GM06990 (cell line): ENCODE results near the gene ZBTB21.

Source experiments
- DNase-seq: peaks from one replicate; pipeline ENCODE4 v3.0.0-alpha.2; 2011; ENCODE audit not compliant: insufficient read length; ENCODE audit errors: extremely low read depth
- H3K27me3 ChIP-seq: replicated peaks from 2 replicates; pipeline ENCODE4 v1.6.0; 2011; ENCODE audit warnings: low read length; ENCODE audit not compliant: control insufficient read depth, insufficient read depth
- H3K36me3 ChIP-seq: 2 replicates; pipeline ENCODE4 v1.5.1; 2011; ENCODE audit warnings: low read length; ENCODE audit not compliant: control insufficient read depth, insufficient read depth
- H3K4me3 ChIP-seq: replicated peaks from 2 replicates; pipeline ENCODE4 v1.5.1; 2011; ENCODE audit warnings: low read depth, mild to moderate bottlenecking, control low read depth, low read length
- TF ChIP-seq, protein P1 (sequence below): IDR thresholded peaks from 2 replicates; pipeline ENCODE4 v1.5.1; 2011; ENCODE audit warnings: low read length, control low read depth, mild to moderate bottlenecking, inconsistent platforms; ENCODE audit not compliant: insufficient read depth, poor library complexity, severe bottlenecking

The ZBTB21 gene

GRCh38 chr21:41993744-41994143 is 16.4 kb downstream of the ZBTB21 start:
- Histone ChIP-seq H3K4me3 (no peak overlapping the region), H3K27me3 (no peaks in the 10 kb centered on the region), H3K36me3 (peaks cover 22% of the 10 kb centered on the region)
- DNase-seq: no peak
- TF ChIP-seq, protein P1, sequence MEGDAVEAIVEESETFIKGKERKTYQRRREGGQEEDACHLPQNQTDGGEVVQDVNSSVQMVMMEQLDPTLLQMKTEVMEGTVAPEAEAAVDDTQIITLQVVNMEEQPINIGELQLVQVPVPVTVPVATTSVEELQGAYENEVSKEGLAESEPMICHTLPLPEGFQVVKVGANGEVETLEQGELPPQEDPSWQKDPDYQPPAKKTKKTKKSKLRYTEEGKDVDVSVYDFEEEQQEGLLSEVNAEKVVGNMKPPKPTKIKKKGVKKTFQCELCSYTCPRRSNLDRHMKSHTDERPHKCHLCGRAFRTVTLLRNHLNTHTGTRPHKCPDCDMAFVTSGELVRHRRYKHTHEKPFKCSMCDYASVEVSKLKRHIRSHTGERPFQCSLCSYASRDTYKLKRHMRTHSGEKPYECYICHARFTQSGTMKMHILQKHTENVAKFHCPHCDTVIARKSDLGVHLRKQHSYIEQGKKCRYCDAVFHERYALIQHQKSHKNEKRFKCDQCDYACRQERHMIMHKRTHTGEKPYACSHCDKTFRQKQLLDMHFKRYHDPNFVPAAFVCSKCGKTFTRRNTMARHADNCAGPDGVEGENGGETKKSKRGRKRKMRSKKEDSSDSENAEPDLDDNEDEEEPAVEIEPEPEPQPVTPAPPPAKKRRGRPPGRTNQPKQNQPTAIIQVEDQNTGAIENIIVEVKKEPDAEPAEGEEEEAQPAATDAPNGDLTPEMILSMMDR: no peak

GRCh38 chr21:41992576-41992975 is 17.6 kb downstream of the ZBTB21 start:
- DNase-seq: no peak

GRCh38 chr21:41991659-41992058 is 18.5 kb downstream of the ZBTB21 start:
- H3K36me3 ChIP-seq: peaks cover 22% of the 10 kb centered on the region
- TF ChIP-seq, protein P1: no peak
- DNase-seq: no peak

More at GRCh38 chr21:41992576-41992975, 17.6 kb downstream of the ZBTB21 start:
- no peaks in the 10 kb centered on the region for H3K27me3 ChIP-seq
- H3K36me3 ChIP-seq: peaks cover 22% of the 10 kb centered on the region
- TF ChIP-seq, protein P1: no peak
- H3K4me3 ChIP-seq: no peak overlapping the region

DNA sequence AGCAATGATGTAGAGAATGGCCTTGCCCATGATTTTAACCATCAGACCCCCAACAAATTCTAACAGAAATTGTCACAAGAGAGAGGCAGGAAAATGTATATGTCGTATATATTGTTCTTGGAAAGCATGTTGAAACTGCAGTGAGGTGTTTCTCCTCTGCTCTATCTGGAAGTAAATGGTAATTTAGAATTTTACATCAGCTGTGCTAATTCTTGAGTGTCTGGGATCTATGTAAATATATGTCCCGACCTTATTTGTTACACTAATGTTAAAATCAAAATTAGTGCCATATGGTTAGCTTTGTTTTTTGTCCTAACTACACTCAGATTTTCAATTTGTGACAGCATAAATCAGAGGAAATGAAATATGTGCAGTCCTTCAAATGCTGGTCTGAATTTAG is 20.5 kb downstream of the ZBTB21 start:
- no peaks in the 10 kb centered on the region for H3K27me3 ChIP-seq
- H3K36me3 ChIP-seq: peaks cover 18% of the 10 kb centered on the region
- no peak overlapping the region for H3K4me3 ChIP-seq
- TF ChIP-seq, protein P1: no peak
- DNase-seq: no peak

More at GRCh38 chr21:41991659-41992058, 18.5 kb downstream of the ZBTB21 start:
- Histone ChIP-seq H3K27me3 (no peaks in the 10 kb centered on the region), H3K4me3 (no peak overlapping the region)

DNA sequence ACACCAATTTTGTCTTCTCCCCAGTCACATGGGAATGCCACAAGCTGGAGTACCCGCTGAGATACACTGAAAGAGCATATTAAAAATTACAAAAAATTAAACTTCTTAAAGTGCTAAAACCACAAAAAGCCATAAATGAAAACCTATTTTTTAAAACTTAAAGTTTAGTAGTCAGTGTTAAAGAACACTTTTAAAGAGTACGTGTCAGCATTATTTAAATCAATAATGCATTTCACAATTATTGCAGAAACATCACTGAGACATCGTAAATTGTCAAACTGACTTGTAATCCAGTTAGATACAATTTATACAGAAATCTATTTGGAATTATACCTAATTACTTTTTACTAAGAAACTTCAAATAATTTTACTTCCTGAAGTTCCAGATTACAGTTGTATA is 22.9 kb downstream of the ZBTB21 start:
- TF ChIP-seq, protein P1: no peak
- no peaks in the 10 kb centered on the region for H3K27me3 ChIP-seq
- no peak for DNase-seq
- peaks cover 10% of the 10 kb centered on the region for H3K36me3 ChIP-seq
- H3K4me3 ChIP-seq: no peak overlapping the region
